ENCODE results near the gene PDZD7. TPM values are rescaled to one million over a fixed set of nuclear protein-coding genes. Genes with fewer than 3 reads are reported as not detected.

Gene PDZD7
- total RNA-seq, 1 donor from 2014 or later, result 1.5 TPM

DNA sequence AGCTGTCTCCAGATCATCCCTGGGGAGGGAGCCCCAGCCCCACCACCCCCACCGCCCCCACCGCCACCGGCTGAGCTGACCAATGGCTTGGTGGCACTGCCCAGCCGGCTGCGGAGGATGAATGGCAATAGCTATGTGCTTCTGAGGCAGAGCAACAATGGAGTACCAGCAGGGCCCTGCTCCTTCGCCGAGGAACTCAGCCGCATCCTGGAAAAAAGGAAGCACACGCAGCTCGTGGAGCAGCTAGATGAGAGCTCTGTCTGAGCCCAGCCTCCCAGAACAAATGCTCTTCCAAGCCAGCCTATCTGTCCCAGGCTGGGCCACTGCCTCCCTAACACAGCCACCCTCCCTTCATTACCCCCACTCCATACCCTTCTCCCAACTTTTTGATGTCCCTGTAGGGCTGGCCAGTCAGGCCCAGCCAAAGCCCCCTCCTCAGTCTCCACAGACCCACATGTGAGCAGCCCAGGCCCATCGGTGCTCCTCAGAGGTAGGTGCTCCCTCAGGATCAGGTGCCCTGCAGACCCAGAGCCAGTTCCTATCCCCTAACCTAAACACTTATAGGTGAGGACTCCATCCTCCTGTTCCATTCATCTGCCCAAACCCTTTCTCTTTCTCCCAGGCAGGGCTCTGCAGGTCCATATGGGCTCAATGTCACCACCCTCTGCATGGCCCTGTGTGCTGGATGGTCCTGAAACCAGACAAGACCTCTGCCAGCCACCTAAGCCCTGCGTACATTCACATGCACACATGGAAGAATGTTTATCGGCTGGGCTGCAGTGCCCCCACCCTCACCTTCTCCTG is 46.9 kb downstream of the PDZD7 start:
- H3K9me3 Mint-ChIP-seq (ENCODE audit: unreplicated experiment), result peaks cover 5% of the 10 kb centered on the region
- H3K36me3 Mint-ChIP-seq (ENCODE audit: unreplicated experiment), result no peaks in the 10 kb centered on the region
- peaks cover 7% of the 10 kb centered on the region for H3K4me1 Mint-ChIP-seq (ENCODE audit: low read depth, unreplicated experiment)
- DNase-seq, result no peak
- H3K4me3 Mint-ChIP-seq (ENCODE audit: unreplicated experiment), result no peak overlapping the region
- H3K27ac Mint-ChIP-seq (ENCODE audit: unreplicated experiment), result no peak overlapping the region
- peaks cover 13% of the 10 kb centered on the region for H3K27me3 Mint-ChIP-seq (ENCODE audit: unreplicated experiment)
- TF ChIP-seq, protein P1, sequence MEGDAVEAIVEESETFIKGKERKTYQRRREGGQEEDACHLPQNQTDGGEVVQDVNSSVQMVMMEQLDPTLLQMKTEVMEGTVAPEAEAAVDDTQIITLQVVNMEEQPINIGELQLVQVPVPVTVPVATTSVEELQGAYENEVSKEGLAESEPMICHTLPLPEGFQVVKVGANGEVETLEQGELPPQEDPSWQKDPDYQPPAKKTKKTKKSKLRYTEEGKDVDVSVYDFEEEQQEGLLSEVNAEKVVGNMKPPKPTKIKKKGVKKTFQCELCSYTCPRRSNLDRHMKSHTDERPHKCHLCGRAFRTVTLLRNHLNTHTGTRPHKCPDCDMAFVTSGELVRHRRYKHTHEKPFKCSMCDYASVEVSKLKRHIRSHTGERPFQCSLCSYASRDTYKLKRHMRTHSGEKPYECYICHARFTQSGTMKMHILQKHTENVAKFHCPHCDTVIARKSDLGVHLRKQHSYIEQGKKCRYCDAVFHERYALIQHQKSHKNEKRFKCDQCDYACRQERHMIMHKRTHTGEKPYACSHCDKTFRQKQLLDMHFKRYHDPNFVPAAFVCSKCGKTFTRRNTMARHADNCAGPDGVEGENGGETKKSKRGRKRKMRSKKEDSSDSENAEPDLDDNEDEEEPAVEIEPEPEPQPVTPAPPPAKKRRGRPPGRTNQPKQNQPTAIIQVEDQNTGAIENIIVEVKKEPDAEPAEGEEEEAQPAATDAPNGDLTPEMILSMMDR (IDR thresholded peaks at IDR 0.05; ENCODE audit: partially characterized antibody, unreplicated experiment), result no peak

- no peaks in the 10 kb centered on the region for H3K36me3 Mint-ChIP-seq (ENCODE audit: unreplicated experiment)
- peaks cover 7% of the 10 kb centered on the region for H3K4me1 Mint-ChIP-seq (ENCODE audit: low read depth, unreplicated experiment)
- peaks cover 5% of the 10 kb centered on the region for H3K9me3 Mint-ChIP-seq (ENCODE audit: unreplicated experiment)
- H3K27ac Mint-ChIP-seq (ENCODE audit: unreplicated experiment), result no peak overlapping the region
- no peak for DNase-seq
- H3K4me3 Mint-ChIP-seq (ENCODE audit: unreplicated experiment), result no peak overlapping the region
- TF ChIP-seq, protein P1 (IDR thresholded peaks at IDR 0.05; ENCODE audit: partially characterized antibody, unreplicated experiment), result no peak
- peaks cover 13% of the 10 kb centered on the region for H3K27me3 Mint-ChIP-seq (ENCODE audit: unreplicated experiment)
Observed at GRCh38 chr10:100982916-100983830, 47.8 kb downstream of the PDZD7 start.

DNA sequence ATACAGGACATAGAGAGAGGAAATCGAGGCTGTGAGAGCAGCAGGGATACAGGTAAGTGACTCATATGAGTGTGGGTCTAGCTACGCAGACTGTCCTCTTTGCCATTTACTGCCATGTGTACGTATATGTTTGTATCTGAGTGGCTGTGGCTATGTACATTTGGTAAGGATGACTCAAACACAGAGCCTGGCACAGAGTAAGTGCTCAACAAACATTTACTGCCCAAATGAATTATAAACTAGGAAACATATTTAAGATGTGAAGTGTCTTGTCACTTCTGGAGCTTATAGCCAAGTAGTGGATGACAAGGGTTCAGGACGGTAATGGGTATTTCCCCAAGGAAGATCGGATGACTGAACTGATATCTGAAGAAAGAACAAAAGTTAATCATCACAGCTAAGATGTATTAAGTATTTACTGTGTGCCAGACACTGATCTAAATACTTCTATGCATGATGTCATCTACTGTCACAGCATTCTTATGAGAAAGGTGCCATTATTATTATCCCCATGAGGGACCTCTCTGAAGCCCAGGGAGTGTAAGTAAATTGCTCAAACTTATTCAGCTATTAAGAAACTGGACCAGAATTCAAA is 49.7 kb downstream of the PDZD7 start:
- TF ChIP-seq, protein P1 (IDR thresholded peaks at IDR 0.05; ENCODE audit: partially characterized antibody, unreplicated experiment), result no peak
- Mint-ChIP-seq H3K4me1 (ENCODE audit: low read depth, unreplicated experiment) (peaks cover 2% of the 10 kb centered on the region), H3K36me3 (ENCODE audit: unreplicated experiment) (peaks cover 6% of the 10 kb centered on the region), H3K9me3 (ENCODE audit: unreplicated experiment) (peaks cover 2% of the 10 kb centered on the region), H3K27ac (ENCODE audit: unreplicated experiment) (no peak overlapping the region), H3K27me3 (ENCODE audit: unreplicated experiment) (peaks cover 9% of the 10 kb centered on the region), H3K4me3 (ENCODE audit: unreplicated experiment) (no peak overlapping the region)
- no peak for DNase-seq

DNA sequence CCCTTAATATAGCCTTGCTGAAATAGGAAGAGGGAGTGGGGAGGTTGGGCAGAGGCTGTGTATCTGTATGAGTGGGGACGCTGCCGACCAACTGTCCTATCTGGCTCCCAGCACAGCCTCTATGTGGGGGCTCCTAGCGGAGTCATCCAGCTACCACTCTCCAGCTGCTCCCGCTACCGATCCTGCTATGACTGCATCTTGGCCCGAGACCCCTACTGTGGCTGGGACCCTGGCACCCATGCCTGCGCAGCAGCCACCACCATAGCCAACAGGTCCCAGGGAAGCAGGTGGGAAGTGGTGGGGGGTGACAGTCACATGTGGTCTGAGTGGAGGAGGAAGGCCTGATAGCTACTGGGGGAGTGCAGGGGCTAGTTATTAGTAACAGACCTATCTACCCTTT is 50.2 kb downstream of the PDZD7 start:
- TF ChIP-seq, protein P1 (IDR thresholded peaks at IDR 0.05; ENCODE audit: partially characterized antibody, unreplicated experiment), result no peak
- Mint-ChIP-seq H3K27me3 (ENCODE audit: unreplicated experiment) (peaks cover 9% of the 10 kb centered on the region), H3K4me3 (ENCODE audit: unreplicated experiment) (no peak overlapping the region), H3K27ac (ENCODE audit: unreplicated experiment) (no peak overlapping the region), H3K4me1 (ENCODE audit: low read depth, unreplicated experiment) (peaks cover 2% of the 10 kb centered on the region), H3K9me3 (ENCODE audit: unreplicated experiment) (peaks cover 4% of the 10 kb centered on the region), H3K36me3 (ENCODE audit: unreplicated experiment) (peaks cover 6% of the 10 kb centered on the region)
- no peak for DNase-seq
